Measurements from ENCODE around the gene VAMP2.
A peak's percentile ranks its signal among the peaks of the same experiment; 100 is the strongest.

VAMP2 gene

GRCh38 chr17:8162233-8162996 is at the start of gene VAMP2:
Gene VAMP2, minus strand, starts transcription at chr17:8162948. Its CDS starts 69 bp downstream, at chr17:8162879.
- DNase-seq, result peak; percentile 72

DNA sequence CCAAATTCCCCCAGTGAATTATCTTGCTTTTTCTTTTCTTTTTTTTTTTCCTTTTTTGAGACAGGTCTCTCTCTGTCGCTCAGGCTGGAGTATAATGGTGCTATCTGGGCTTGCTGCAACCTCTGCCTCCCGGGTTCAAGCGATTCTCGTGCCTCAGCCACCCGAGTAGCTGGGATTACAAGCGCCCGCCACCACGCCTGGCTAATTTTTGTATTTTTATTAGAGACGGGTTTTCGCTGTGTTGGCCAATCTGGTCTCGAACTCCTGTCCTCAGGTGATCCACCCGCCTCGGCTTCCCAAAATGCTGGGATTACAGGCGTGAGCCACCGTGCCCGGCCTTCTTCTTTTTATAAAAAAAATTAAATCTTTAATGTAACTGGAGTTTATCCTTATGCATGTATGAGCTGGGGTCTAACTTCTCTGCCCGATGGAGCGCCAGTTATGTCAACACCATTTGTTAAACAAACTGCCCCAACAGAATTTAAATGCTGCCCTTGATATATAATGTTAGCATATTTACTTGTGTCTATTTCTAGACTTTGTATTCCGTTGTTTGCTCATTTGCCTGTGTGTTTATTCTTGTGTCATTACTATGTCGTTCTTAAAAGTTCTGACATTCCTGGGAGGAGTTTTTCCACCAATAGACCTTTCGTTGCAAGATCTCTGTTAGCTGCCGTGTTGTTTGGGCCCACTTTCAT is 48.2 kb upstream of the VAMP2 start:
- DNase-seq, result no peak

- peak; percentile 97 for DNase-seq
Observed at GRCh38 chr17:8209907-8210760, 47.4 kb upstream of the VAMP2 start, which contains the start of gene AURKB. Gene AURKB, minus strand, starts transcription at chr17:8210575. Its CDS starts 351 bp downstream, at chr17:8210224.

- DNase-seq, result no peak
Observed at GRCh38 chr17:8206536-8206935, 43.8 kb upstream of the VAMP2 start.

DNA sequence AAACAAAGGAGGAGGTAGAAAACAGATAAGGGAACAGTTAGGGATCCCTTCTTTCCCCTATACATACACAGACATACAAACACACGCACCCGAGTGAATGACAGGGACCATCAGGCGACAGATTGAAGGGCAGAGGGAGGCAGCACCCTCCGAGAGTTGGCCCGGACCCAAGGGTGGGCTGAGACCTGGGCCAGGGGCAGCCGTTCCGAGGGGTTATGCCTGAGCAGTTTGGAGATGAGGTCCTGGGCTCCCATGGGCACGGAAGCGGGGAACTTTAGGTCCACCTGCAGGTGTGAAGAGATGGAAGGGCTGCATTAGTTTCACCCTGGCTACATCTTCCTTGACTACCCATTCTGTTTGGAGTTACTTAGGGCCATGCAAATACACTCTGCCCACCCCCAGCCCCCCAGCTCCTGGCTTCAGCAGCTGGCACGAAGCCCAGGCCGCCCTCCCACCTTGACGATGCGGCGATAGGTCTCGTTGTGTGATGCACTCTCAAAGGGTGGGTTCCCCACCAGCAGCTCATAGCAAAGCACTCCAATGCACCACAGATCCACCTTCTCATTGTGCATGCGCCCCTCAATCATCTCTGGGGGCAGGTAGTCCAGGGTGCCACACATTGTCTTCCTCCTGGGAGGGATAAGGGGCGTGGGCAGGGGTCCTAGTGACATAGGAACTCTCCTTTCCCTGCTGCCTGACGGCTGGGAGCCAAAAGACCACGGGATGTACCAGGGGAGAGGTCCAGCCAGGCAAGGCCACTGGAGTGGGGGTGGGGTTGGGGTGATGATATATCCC is 42.2 kb upstream of the VAMP2 start:
- no peak for DNase-seq

GRCh38 chr17:8192070-8192815 is 29.5 kb upstream of the VAMP2 start:
- peak; percentile 88 for DNase-seq

GRCh38 chr17:8190506-8190905 is 27.8 kb upstream of the VAMP2 start:
- no peak for DNase-seq

- DNase-seq, result peak; percentile 98
Observed at GRCh38 chr17:8189711-8190477, 27.1 kb upstream of the VAMP2 start, which contains the start of gene BORCS6. Gene BORCS6, minus strand, starts transcription at chr17:8190180. Its CDS starts 40 bp downstream, at chr17:8190140.

- no peak for DNase-seq
Observed at GRCh38 chr17:8189041-8189710, 26.4 kb upstream of the VAMP2 start.

DNA sequence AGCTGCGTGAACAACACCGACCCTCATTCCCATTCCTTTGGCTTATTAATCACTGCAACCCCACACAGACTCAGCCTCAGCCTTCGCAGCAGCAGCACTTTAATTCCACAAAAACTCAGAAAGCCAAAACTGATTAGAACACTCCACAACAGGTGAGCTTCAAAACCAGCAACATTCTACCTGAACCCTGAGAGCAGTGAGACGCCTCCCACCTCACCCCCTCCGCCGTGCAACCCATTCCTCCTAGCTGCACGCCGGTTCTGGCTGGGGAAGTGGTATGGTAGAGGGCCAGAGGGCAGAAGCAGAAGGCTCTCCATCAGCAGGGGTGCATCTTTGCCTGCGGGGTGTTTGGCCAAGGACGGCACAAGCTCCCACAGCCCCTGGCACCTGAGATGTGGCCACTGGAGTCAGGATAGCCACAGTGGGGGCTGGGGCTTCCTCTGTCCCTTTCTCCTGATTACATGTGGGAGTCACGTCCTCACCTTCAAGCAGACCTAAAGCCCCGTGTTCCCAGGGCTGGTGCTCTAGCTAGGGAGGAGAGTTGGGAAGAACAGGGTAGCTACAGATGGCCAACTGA is 25.6 kb upstream of the VAMP2 start:
- DNase-seq, result no peak

DNA sequence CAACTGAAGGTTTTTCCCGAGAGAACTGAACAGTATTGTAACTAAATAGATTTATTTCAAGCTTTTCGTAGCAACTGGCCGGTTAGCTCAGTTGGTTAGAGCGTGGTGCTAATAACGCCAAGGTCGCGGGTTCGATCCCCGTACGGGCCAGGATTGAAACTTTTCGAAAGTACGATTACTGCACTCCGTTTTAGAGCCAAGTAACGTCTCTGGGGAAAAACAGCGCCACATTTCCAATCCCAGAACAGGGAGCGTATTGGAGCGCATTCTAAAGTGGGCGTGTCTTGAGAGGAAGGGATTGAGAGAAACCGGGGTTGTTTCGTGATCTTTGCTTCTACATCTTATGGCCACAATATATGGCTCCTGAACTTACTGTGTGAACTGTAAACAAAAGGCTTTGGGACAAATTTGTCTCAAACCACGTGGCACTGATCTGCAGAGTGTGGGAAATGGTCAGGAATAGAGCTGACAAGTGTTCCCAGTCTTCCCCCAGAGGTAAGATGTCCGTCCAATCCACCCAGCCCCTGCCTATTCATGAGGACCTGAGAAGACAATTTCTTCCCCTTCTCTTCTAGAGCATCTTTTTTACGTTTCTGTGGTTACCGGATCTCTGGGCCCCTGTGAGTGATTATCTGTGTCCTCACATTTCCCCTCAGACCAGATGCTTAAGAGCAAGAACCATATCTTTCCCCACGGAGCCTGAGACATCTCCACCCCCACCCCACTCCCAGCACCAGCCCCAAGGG is 24.9 kb upstream of the VAMP2 start:
- DNase-seq, result peak; percentile 100

DNA sequence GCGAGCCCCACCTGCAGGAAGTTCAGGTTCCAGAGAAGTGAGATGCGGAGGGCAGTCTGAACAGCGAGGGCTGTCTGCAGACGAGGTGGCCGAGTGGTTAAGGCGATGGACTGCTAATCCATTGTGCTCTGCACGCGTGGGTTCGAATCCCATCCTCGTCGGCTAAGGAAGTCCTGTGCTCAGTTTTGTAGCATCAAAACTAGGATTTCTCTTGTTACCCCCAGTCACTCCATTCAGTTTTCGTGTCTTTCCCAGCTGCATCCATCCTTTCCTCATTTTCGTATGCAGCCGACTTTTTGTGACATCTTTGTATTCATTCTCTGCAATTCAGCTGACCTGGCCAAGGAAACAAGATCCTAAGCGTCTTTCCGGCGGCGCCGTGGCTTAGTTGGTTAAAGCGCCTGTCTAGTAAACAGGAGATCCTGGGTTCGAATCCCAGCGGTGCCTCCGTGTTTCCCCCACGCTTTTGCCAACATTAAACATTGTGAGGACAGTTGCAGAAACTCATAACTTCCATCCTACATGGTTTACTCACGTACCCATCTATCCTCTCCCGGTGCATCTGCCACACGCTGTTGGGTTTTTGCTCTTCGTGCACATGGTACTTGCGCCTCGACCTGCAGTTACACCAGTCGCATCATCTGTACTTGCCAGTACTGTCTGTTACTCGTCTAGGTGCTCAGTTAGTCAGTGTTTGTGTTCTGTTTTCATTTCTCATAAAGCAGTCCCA is 24.2 kb upstream of the VAMP2 start:
- peak; percentile 97 for DNase-seq

DNA sequence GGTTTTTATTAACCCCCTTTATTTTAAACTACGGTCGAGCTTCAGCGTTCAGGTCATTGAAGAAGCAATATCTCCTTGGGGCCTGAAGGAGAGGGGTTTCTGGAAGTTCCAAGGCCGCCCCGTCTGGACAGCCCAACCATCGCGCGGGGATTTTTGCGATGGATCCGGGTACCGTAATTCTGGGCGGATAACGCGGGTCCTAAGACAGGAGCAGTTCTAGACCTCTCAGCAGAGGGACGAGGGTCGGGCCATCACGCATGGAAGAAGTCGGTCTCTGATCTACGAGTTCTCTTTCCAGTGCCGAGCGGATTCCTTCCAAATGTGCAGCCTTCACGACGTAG is 23.7 kb upstream of the VAMP2 start:
- no peak for DNase-seq

GRCh38 chr17:8185582-8186445 is 23.1 kb upstream of the VAMP2 start:
- peak; percentile 70 for DNase-seq

DNA sequence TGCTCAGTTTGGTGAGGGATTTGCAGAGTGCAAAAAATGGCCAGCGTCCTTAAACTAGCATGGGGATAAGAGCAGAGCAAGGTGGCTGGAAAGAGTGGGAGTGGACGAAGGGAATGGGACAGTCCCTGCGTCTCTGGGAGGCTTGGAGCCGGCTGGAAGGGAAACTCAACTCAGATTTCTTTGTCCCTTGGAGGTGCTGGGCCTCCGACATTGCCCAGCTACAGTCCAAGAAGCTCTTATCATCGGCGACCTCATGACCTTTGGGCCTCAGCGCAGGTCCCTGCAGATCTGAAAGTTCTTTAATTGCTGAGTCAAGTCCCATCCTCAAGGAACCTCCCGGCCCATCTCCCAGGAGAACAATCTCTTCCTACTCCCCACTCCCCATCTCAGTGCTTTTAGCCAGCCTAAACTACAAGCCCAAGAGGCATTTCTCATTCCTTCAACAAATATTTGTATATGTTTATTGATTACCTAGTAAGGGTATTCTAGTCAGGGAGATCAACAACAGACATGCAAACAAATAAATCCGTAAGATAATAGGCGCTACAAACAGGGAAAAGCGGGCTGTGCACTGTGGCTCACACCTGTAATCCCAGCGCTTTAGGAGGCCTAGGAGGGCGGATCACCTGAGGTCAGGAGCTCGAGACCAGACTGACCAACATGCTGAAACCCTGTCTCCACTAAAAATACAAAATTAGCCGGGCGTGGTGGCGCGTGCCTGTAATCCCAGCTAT is 14.4 kb upstream of the VAMP2 start:
- no peak for DNase-seq

- DNase-seq, result peak; percentile 82
Observed at GRCh38 chr17:8176197-8176940, 13.6 kb upstream of the VAMP2 start, which contains the start of gene TMEM107. Gene TMEM107, minus strand, starts transcription at chr17:8176380. Its CDS starts 94 bp downstream, at chr17:8176286.
